Measurements from ENCODE around the gene OSBPL2.

DNA sequence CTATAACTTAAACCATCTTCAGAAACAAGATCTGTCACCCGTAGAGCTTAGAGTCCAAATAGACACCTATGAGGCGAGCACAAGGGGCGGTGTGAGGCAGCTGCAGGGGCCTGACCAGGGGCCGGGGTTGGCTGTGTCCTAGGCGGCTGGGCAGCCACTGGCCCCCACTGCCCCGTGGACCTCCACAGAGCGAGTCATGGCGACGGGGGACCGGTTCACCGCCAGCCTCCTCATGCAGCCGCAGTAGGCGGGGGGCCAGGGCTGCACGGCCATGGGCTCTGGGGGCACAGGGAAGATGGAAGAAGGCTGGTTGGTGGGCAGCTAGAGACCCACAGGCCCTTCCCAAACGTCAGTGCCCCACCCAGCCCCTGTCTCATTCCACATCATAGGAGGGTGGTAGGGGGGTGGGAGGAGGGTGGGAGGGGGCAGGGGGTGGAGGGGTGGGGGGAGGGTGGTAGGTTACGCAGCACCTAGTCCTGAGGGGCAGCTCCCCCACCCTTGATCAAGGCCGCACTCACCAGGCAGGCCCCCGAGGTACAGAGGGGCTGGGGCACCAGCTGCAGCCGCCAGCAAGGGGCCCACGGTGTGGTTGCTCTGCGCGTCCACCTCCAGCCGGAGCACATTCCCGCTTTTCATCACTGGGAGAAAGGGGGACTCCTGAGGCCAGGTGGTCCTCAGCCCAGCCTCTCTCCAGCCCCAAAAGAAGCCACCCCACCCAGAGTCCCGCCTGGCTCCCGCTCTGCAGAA lies 71.0 kb downstream of the OSBPL2 start:
- TF ChIP-seq, protein P1, sequence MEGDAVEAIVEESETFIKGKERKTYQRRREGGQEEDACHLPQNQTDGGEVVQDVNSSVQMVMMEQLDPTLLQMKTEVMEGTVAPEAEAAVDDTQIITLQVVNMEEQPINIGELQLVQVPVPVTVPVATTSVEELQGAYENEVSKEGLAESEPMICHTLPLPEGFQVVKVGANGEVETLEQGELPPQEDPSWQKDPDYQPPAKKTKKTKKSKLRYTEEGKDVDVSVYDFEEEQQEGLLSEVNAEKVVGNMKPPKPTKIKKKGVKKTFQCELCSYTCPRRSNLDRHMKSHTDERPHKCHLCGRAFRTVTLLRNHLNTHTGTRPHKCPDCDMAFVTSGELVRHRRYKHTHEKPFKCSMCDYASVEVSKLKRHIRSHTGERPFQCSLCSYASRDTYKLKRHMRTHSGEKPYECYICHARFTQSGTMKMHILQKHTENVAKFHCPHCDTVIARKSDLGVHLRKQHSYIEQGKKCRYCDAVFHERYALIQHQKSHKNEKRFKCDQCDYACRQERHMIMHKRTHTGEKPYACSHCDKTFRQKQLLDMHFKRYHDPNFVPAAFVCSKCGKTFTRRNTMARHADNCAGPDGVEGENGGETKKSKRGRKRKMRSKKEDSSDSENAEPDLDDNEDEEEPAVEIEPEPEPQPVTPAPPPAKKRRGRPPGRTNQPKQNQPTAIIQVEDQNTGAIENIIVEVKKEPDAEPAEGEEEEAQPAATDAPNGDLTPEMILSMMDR (IDR thresholded peaks at IDR 0.05), result no peak
- no peak for TF ChIP-seq TCF7L2 (IDR thresholded peaks at IDR 0.05; ENCODE audit: low read depth, low read length)
